ENCODE measurements around the gene SPRR1B.
"Not testable (repeated sequence)": the region's sequence is repeated elsewhere in the genome, so short reads cannot be mapped to it uniquely, and the experiment has no call there.

Gene SPRR1B

GRCh38 chr1:153040950-153041631 is 10.1 kb downstream of the SPRR1B start, which contains the start of gene SPRR2D:
Gene SPRR2D (minus strand): TSS chr1:153041120. CDS start chr1:153040346, 774 bp downstream.
- no peak for DNase-seq

GRCh38 chr1:153049211-153049610 is 18.2 kb downstream of the SPRR1B start:
- no peak for DNase-seq

GRCh38 chr1:153056111-153056510 is 25.1 kb downstream of the SPRR1B start:
- not testable (repeated sequence) for DNase-seq

- no peak for DNase-seq
Measured at GRCh38 chr1:153057375-153057774, 26.4 kb downstream of the SPRR1B start, which contains the start of gene SPRR2A. Gene SPRR2A (minus strand): TSS chr1:153057512. CDS start chr1:153056735, 777 bp downstream.

GRCh38 chr1:153058154-153058553 is 27.2 kb downstream of the SPRR1B start:
- DNase-seq = no peak

- no peak for DNase-seq
Measured at GRCh38 chr1:153058826-153059784, 28.1 kb downstream of the SPRR1B start.

GRCh38 chr1:153070243-153070642 is 39.2 kb downstream of the SPRR1B start:
- no peak for DNase-seq

GRCh38 chr1:153071511-153071910 is 40.5 kb downstream of the SPRR1B start, which contains the start of gene SPRR2B:
Gene SPRR2B (minus strand): TSS chr1:153071611. CDS start chr1:153070839, 772 bp downstream.
- DNase-seq = no peak

- no peak for DNase-seq
Measured at GRCh38 chr1:153072806-153073726, 42.1 kb downstream of the SPRR1B start.

GRCh38 chr1:153081736-153082135 is 50.7 kb downstream of the SPRR1B start:
- no peak for DNase-seq
